GM19467 (cell line): ENCODE data around the gene ANP32A.
"Not testable (repeated sequence)": the region's sequence is repeated elsewhere in the genome, so short reads cannot be mapped to it uniquely, and the experiment has no call there.

Experiments
- ATAC-seq: cut with Tn5 transposase; IDR thresholded peaks from one replicate; pipeline ENCODE4 v1.9.1; 2021; ENCODE audit warnings: mild to moderate bottlenecking, moderate library complexity; ENCODE audit not compliant: unreplicated experiment

The ANP32A gene

GRCh38 chr15:68759982-68760579, 60.6 kb downstream of the ANP32A start:
- not testable (repeated sequence) for ATAC-seq

- no peak for ATAC-seq
These were observed 65.0 kb downstream of the ANP32A start for GRCh38 chr15:68755731-68756130.

GRCh38 chr15:68751622-68752021, 69.1 kb downstream of the ANP32A start:
- no peak for ATAC-seq

GRCh38 chr15:68749793-68750192, 70.9 kb downstream of the ANP32A start:
- no peak for ATAC-seq

GRCh38 chr15:68749365-68749764, 71.3 kb downstream of the ANP32A start:
- no peak for ATAC-seq

GRCh38 chr15:68743256-68743655, 77.4 kb downstream of the ANP32A start:
- no peak for ATAC-seq

- ATAC-seq = no peak
These were observed 81.2 kb downstream of the ANP32A start for GRCh38 chr15:68739390-68740080.

- ATAC-seq = no peak
These were observed 85.1 kb downstream of the ANP32A start for GRCh38 chr15:68735610-68736009.

GRCh38 chr15:68734881-68735280, 85.8 kb downstream of the ANP32A start:
- no peak for ATAC-seq

GRCh38 chr15:68734352-68734751, 86.3 kb downstream of the ANP32A start:
- ATAC-seq = no peak

- ATAC-seq = no peak
These were observed 87.0 kb downstream of the ANP32A start for GRCh38 chr15:68733666-68734065.

GRCh38 chr15:68732451-68732850, 88.2 kb downstream of the ANP32A start:
- ATAC-seq = no peak

- ATAC-seq = no peak
These were observed 89.5 kb downstream of the ANP32A start for GRCh38 chr15:68730976-68731897.

GRCh38 chr15:68730471-68730919, 90.2 kb downstream of the ANP32A start:
- ATAC-seq = no peak

- no peak for ATAC-seq
These were observed 90.8 kb downstream of the ANP32A start for GRCh38 chr15:68729789-68730411.
